GM10847 (cell line): Measurements from ENCODE around the gene IAPP.

ENCODE experiments used
- POLR2A ChIP-seq: IDR thresholded peaks from 2 replicates; pipeline ENCODE4 v1.6.1; 2011; ENCODE audit not compliant: insufficient read length; ENCODE audit errors: extremely low read depth

The IAPP gene

DNA sequence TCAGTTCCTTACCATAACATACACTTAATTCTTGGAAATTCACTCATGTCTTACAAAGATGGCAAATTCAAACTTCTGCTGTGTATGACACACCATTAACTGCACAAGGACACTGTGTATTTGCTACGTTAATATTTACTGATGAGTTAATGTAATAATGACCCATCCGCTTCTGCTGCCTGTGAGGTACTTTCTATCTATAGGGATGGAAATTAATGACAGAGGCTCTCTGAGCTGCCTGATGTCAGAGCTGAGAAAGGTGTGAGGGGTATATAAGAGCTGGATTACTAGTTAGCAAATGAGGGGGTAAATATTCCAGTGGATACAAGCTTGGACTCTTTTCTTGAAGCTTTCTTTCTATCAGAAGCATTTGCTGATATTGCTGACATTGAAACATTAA, at the start of gene IAPP:
TSS of gene IAPP (plus strand) at position 301 of the 400 bp plus-strand sequence. CDS start 450 bp downstream, outside the sequence.
- TF ChIP-seq POLR2A: no peak

DNA sequence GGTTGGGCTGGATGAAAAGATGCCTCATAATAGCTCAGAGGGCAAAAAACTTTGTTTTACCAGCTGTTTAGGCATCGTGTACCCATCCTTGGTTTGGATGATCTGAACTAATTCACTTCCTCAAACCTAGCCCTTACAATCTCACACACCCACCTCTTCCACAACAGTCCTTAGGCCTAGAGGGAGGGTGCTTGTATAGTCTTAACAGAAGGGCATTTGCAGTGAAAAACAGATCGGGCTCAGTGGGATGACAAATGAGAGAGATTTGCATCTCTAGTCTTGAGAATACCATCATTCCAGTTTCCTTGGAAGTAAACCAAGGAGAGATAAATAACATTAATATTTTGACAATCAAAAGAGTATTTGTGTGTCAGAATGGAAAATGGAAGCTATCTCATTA, 49.0 kb upstream of the IAPP start:
- no peak for TF ChIP-seq POLR2A

- no peak for TF ChIP-seq POLR2A
Measured at GRCh38 chr12:21324551-21324950, 48.2 kb upstream of the IAPP start.

- TF ChIP-seq POLR2A: no peak
Measured at GRCh38 chr12:21328578-21328977, 44.1 kb upstream of the IAPP start.

GRCh38 chr12:21330682-21331253, 41.9 kb upstream of the IAPP start:
- no peak for TF ChIP-seq POLR2A

- TF ChIP-seq POLR2A: no peak
Measured at GRCh38 chr12:21334771-21335325, 37.9 kb upstream of the IAPP start, which contains the start of gene SLCO1A2. TSS of gene SLCO1A2 (minus strand) at chr12:21334917. CDS start at chr12:21334647, 270 bp downstream.

GRCh38 chr12:21336656-21337055, 36.0 kb upstream of the IAPP start:
- TF ChIP-seq POLR2A: no peak

- TF ChIP-seq POLR2A: no peak
Measured at GRCh38 chr12:21337453-21337852, 35.2 kb upstream of the IAPP start.

DNA sequence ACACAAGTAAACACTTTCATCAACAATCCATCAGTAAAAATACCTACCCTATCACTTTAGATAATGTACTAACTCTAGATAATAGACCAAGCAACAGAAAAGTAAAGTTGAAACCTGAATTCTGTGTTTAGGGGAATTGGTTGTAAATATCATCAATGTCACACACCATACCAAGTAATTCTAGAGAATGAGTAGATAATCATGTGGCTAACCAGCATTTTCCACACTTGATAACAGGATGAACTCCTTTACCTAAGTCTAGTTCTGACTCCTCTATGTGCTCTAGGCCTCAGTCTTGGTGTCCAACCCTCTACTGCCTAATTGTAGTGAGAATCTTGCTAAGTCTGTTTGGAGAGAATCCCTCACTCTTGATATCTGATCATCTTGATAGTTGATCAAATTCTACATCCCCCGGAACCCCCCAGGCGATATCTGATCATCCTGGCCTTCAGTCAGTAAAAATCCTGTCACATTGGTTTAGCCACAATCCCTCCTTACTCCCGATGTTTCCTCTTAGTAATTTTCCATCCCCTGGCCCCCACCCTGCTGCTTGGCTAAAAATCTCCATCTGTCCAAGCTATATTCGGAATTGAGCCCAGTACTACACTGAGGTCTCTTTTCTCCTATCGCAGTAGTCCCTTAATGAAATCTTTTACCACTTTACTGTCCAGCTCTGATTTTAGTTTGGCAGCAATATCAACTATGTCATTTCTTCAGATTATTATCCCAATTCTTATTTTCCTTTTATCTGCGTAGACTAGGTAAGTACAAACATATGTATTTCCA, 34.5 kb upstream of the IAPP start:
- no peak for TF ChIP-seq POLR2A

GRCh38 chr12:21339921-21340320, 32.8 kb upstream of the IAPP start:
- no peak for TF ChIP-seq POLR2A

DNA sequence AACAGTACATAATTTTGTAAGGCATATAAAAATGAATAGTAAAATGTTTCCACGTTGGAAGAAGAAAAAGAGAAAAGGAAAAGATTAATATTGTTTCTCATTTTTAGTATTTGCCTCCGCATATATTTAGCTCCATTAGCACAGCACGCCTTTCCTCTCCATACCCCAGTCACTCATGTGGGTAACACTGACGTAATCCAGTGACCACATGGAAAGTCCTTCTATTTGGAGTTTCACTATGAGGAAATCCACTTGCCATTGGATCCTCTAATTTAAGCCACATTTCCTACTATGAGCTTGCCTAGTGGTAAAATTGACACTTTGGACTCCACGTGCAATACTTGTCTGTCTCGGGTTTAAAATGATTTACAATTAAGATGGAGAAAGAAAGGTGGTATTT, 32.3 kb upstream of the IAPP start:
- no peak for TF ChIP-seq POLR2A

DNA sequence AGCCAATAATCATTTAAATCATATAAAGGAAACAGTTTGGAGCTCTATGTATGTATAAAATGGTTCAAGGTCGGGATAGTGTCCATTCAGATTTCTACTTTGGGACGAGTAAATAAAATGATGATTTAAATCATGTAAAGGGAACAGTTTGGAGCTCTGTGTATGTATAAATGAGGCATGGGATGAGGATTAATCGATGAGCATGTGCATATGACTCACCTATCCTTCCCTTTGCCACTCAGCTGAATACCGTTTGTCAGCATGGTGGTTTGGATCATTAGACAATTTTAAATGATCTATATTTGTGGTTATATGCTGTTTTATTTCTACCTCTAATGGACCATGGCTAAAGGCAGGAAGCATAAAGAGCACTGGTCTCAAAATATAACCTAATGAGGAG, 30.9 kb upstream of the IAPP start:
- TF ChIP-seq POLR2A: no peak

DNA sequence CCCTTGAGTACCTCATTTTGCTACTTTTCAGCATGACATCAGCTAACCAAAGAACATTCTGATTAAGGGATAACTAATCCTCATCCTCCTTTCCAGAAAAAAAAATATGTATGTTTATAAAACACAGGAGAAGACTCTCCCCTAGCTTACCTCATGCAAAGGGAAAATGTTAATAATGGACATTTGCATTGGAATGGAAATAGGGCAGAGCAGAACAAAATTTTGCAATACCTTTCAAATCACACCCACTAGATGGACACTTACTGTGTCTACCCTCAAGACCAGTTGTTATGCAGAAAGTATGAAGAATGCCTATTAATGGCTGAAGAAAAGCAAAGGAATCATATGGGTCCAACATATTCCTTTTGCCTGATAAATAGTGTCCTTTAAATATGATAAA, 29.1 kb upstream of the IAPP start:
- TF ChIP-seq POLR2A: no peak

DNA sequence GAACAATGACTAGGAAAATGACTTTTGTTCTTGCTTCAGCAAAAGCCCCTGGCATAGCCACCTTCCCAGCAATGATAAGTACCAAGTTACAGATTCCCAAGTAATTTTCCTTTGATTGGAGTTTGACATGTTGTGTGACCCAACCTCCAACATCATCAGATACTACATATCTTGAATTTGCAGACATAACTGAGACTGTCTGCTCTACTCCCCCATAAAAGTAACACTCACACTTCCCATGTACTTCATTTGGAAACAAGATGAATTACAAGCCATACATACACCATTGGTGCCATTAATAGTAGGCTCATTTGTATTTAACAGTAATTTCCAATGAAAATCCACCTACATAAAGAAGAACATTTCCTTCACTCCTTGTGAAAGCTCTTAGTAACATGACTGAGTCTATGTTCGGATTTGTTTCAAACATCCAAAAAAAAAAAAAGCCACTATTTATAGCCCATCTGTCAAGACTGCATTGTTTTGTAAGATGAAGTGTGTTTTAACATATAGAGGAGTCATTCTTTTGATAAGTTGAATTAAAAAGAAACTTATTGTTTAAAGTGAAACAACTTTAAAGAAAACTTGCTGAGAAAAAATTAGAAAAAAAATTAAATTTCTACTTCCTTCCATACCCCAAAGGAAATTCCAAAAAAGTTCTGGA, 26.0 kb upstream of the IAPP start:
- no peak for TF ChIP-seq POLR2A

GRCh38 chr12:21350975-21351374, 21.7 kb upstream of the IAPP start:
- no peak for TF ChIP-seq POLR2A

- TF ChIP-seq POLR2A: no peak
Measured at GRCh38 chr12:21353487-21353886, 19.2 kb upstream of the IAPP start.

DNA sequence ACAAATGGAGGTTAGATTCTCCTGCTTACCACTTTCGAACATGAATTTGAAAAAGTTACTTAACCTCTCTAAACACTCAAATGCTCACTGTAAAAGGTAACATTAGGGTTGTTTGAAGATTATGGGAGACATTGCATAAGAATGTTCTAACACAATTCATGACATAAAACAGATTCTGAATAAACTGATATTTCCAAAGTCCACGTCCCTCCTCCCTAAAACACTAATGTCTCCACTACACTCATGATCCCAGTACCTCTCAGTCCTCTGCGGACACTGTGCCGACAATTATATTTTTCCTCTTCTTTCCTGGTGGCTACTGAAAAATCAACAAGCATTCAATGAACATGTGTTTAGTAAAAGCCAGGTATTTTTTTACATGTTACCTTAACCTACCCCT, 18.8 kb upstream of the IAPP start:
- TF ChIP-seq POLR2A: no peak

DNA sequence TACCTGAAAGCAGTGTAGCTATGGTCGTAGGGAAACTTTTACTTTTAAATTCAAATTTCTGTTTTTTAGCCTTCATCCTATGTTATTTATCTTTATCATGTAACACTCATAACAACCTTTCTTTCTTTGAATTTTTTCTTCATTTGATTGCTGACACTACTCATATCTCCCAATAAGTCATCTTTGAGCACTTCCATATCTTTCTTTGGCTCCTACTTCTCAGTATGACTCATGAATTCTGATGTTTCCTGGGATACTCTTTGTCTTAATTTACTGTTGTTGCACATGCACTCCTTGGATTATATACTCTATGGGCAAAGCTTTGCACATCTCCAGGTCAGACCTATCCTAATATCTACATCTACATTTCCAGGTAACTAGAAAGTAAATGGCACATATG, 18.1 kb upstream of the IAPP start:
- no peak for TF ChIP-seq POLR2A
